H1 (cell line): ENCODE data around the gene STK39. TPM values are rescaled to one million over a fixed set of nuclear protein-coding genes. Genes with fewer than 3 reads are reported as not detected.

Experiments
- CEBPB ChIP-seq: IDR thresholded peaks from 2 replicates; pipeline ENCODE4 v1.6.1; 2012; ENCODE audit warnings: low read depth, low read length
- polyA plus RNA-seq, 7 experiments: library from polyadenylated mRNA; depleted of rRNA in 3 of 7; stranded (reverse) in 5 of 7; unstranded in 2 of 7; fragments of >200 nt in 5 of 7; fragments of 200-250 nt in 2 of 7; gene quantifications; 1 replicate in 5 of 7; 2 replicates in 1 of 7; 4 replicates in 1 of 7; pipeline versions ENCODE4 v1.2.1 to v1.2.3, GENCODE V29; 2011 to 2013; ENCODE audit warnings: missing spikeins in 2 of 7, mixed read lengths in 2 of 7
- total RNA-seq: library from RNA; stranded (reverse); fragmentation: NEBNext Ultra II Directional; extraction: Animal tissue kit (Norgen Biotek cat#: 25700); gene quantifications from 2 replicates; pipeline ENCODE4 v1.2.1, GENCODE V29; 2021
- TF ChIP-seq, protein P1 (sequence below), 3 experiments: IDR thresholded peaks; 1 replicate in 2 of 3; 2 replicates in 1 of 3; pipeline versions ENCODE4 v1.5.1 to v1.6.1; 2011; ENCODE audit warnings: low read length in 3 of 3, mild to moderate bottlenecking in 3 of 3, inconsistent platforms in 2 of 3, low read depth in 1 of 3, moderate library complexity in 1 of 3; ENCODE audit not compliant: insufficient read depth in 1 of 3; ENCODE audit errors: control extremely low read depth in 1 of 3

STK39 gene
- total and polyA plus RNA-seq, 2 of the 8 experiments (the other 6 are each of a cell fraction or from before 2014, with no cell fraction given): 13.7 to 23.8 TPM

GRCh38 chr2:168233166-168233565 lies 14.2 kb downstream of the STK39 start (continued):
- TF ChIP-seq, protein P1, sequence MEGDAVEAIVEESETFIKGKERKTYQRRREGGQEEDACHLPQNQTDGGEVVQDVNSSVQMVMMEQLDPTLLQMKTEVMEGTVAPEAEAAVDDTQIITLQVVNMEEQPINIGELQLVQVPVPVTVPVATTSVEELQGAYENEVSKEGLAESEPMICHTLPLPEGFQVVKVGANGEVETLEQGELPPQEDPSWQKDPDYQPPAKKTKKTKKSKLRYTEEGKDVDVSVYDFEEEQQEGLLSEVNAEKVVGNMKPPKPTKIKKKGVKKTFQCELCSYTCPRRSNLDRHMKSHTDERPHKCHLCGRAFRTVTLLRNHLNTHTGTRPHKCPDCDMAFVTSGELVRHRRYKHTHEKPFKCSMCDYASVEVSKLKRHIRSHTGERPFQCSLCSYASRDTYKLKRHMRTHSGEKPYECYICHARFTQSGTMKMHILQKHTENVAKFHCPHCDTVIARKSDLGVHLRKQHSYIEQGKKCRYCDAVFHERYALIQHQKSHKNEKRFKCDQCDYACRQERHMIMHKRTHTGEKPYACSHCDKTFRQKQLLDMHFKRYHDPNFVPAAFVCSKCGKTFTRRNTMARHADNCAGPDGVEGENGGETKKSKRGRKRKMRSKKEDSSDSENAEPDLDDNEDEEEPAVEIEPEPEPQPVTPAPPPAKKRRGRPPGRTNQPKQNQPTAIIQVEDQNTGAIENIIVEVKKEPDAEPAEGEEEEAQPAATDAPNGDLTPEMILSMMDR (IDR thresholded peaks at IDR 0.05; ENCODE audit: control extremely low read depth in 1 of 3, insufficient read depth in 1 of 3, low read depth in 1 of 3, low read length in 3 of 3): no peak
- no peak for TF ChIP-seq CEBPB
